HG03432 (cell line): Measurements from ENCODE around the gene TAS2R43.
"Not testable (repeated sequence)": the region's sequence is repeated elsewhere in the genome, so short reads cannot be mapped to it uniquely, and the experiment has no call there.

Source experiments
- ATAC-seq: cut with Tn5 transposase; IDR thresholded peaks from one replicate; pipeline ENCODE4 v1.9.1; 2021; ENCODE audit warnings: mild to moderate bottlenecking, moderate library complexity; ENCODE audit not compliant: unreplicated experiment

Gene TAS2R43

GRCh38 chr12:11062194-11062593, 29.9 kb downstream of the TAS2R43 start, which contains the start of gene TAS2R46:
TSS of gene TAS2R46 (minus strand) at chr12:11062294. CDS start at chr12:11062294, 0 bp downstream.
- not testable (repeated sequence) for ATAC-seq

- ATAC-seq = no peak
Observed at GRCh38 chr12:11059784-11060183, 32.3 kb downstream of the TAS2R43 start.

- ATAC-seq = no peak
Observed at GRCh38 chr12:11059041-11059440, 33.1 kb downstream of the TAS2R43 start.

- no peak for ATAC-seq
Observed at GRCh38 chr12:11055306-11055705, 36.8 kb downstream of the TAS2R43 start.

GRCh38 chr12:11049806-11050531, 42.1 kb downstream of the TAS2R43 start:
- not testable (repeated sequence) for ATAC-seq

- ATAC-seq = not testable (repeated sequence)
Observed at GRCh38 chr12:11041366-11041765, 50.7 kb downstream of the TAS2R43 start.
